Measurements from ENCODE around the gene SELENON.
"Not testable (repeated sequence)": the region's sequence is repeated elsewhere in the genome, so short reads cannot be mapped to it uniquely, and the experiment has no call there.

The SELENON gene

DNA sequence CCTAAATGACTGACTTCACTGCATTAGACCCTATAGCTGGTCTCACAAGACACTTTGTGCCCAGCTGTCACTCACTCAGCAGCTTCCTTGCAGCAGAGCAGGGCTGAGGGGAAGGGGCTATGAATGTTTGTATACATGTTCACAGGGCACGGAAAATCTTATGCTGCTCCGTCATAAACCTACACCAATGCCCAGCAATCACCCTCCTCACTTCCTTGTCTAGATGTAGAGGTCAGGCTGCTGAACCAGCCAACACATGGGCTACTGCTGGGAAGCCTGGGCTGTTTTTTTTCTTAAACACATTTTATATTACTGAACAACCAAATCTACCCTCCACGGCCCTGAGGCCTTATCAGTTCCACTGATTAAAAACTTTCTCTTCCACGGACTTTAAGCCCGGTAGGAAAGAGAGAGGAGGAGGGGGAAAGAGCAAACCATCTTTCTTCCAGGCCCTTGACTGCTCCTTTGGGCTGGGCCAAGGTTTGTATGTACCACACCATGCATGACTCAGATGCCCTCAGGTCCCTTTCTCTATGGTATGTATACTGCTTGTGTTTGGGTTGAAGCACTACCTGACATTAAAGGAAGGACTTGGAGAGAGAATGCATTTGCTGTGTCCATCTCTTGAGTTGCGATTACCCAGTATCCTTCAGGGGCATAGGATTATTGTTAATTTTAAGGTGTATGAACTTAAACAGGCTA lies 32.5 kb downstream of the SELENON start:
- DNase-seq = no peak

DNA sequence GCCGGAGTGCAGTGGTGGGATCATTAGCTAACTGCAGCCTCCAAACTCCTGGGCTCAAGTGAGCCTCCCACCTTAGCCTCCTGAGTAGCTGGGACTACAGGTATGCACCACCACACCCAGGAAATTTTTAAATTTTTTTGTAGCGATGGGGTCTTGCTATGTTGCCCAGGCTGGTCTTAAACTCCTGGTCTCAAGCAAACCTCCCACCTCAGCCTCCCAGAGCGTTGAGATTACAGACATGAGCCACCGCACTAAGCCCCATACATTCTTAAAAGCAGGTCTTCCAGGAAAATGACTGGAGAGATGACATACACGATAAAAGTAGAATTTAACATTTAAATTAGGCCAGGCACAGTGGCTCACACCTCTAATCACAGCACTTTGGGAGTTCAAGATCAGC lies 33.2 kb downstream of the SELENON start:
- no peak for DNase-seq

DNA sequence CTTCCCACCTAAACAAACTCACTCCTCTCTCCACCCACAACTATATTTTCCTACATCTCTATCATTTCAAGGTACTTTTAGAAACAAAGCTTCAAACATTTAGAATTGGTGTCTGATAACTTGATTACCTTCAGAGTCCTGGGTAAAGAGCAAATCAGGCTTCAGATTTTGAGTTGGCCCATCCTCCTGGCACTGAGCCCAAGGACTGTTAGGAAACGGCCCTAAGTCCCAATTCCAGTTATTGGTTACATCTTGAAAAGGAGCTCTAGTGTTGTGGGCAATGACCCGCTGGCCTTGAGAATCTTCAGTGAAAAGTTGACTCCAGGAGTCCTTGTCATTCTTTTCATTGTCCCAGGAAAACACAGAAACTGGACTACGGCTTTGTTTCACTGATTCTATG lies 34.9 kb downstream of the SELENON start:
- DNase-seq = no peak

DNA sequence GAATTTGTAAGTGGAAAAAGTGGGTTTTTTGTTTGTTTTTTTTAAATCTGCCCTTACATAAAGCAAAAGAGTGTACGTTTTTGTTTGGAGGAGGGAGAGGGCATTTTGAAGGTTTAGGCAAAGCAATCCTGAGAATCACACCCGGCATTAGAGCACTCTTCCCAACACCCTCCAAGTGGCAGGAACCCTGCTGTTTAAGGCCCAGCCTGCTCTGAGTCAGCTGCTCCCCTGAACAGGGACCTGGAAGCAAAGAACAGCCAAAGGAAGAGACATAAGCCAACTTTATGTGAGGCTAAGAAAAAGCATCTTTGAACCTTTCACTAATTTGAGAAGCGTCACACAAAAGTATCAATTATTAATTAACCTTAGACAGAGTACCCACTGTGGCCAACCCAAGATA lies 36.7 kb downstream of the SELENON start:
- DNase-seq = no peak

DNA sequence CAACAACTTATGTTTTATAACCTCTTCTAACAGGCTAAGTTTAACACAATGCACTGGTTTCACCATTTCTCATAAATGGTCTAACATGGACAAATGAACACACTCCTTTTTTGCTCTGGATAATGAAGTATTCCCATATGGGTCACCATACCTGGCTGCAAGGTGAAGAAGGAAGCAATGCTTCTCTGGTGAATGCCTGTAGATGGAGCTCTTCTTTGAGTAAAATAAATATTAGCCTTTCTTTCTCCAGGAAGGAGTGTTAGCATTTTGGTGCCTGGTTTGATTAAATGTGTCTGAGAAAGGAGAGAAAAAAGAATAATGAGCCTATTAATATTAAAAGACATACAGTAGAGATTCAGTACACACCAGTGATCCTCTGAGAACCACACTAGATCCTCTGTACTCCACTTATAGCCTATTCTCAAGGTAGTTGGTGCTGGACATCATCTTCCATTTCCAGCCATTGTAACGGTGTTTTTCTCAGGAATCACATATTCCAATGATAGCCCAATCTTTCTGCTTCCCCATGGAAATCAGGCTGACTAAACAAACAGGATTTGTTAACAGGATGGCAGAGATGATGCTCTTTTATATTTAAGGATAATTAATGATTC lies 37.4 kb downstream of the SELENON start:
- DNase-seq = no peak

DNA sequence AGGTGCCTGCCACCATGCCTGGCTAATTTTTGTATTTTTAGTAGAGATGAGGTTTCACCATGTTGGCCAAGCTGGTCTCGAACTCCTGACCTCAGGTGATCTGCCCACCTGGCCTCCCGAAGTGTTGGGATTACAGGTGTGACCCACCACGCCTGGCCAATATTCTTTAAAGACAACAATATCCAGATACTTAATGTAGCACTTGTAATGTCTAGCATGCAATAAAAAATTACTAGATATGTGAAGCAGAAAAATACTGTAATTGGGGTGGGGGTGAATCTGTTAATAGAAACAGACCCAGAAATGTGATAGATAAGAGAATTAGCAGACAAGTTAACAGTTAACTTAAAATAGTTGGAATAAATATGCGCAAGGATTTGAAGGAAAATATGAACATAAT lies 39.8 kb downstream of the SELENON start:
- DNase-seq = not testable (repeated sequence)

DNA sequence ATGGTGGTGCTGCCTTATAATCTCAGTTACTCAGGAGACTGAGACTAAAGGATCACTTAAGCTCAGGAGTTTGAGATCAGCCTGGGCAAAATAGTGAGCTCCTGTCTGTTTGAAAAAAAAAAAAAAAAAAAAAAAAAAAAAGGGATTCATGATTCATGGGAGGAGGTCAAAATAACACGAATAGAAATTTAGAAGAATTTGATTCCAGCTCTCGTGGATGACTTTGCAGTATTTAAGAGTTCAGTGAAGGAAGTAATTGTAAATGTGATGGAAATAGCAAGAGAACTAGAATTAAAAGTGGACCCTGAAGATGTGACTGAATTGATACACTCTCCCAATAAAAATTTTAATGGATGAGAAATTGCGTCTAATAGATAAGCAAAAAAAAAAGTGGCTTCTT lies 43.5 kb downstream of the SELENON start:
- DNase-seq = no peak

DNA sequence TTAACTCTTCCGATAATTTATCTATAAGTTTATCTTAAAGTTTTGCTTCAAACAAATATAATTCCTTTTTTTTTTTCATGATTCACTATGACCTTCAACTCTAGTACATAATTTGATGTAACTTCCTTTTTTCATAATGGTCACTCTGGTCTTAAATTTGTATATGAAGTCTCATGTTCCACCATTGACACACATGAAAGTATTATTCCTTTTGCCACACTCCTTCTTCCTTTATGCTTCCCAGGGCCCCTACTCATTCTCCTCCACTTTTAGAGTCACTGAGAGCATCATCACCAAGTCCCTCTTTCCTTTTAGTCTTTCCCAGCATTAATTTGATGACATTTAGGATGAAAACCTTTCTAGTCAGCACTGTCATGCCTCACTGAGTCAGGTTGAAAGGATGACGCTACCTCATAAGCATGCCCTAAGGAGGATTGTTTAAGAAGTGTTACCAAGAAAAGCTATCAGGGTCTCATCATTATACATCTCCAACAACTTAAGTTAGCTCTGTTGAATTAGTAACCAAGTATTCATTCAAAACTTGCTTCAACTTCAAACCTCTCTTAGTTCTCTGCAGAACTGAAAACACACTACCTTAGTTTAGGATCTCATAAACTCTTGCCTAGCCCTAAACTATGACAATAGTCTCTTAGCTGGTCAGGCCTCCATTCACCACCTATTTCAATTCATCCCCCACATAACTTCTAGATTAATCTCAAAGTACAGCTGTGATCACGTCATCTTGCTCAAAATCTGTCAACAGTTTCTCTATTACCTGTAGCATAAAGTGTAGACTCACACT lies 44.7 kb downstream of the SELENON start:
- peak; percentile 13 to 52 (median 51) for DNase-seq

DNA sequence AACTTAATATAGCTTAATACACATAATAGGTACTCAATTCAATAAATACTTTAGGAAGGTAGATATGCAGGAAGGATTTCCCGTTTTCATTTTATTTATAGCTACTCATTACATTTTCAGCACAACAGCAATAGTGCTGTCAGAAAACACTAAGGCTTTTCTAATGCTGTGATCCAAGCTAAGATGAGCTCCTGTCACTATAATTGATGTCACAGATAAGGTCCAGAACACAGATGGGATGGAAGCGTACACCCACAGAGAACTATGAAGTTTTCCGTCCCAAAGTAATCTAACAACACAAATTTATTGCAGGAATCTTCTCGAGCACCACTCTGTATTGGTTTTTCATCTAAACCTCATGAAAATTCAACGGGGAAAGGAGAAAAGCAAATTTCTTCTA lies 45.7 kb downstream of the SELENON start:
- DNase-seq = no peak

DNA sequence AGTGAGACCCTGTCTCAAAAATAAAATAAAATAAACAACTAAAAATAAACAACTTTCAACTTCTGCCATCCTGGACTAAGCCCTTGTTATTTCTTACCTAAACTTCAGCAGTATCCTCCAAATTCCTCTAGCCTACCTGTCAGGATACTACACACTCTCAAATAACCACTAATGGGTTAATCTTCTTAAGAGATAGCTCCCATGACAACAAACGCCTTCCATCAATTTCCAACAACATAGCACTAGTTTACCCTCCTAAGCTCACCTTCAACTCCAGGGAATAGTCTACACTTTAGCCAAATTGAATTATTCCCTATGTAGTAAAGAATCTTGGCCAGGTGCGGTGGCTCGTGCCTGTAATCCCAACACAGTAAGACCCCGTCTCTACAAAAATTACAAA lies 47.9 kb downstream of the SELENON start:
- no peak for DNase-seq

DNA sequence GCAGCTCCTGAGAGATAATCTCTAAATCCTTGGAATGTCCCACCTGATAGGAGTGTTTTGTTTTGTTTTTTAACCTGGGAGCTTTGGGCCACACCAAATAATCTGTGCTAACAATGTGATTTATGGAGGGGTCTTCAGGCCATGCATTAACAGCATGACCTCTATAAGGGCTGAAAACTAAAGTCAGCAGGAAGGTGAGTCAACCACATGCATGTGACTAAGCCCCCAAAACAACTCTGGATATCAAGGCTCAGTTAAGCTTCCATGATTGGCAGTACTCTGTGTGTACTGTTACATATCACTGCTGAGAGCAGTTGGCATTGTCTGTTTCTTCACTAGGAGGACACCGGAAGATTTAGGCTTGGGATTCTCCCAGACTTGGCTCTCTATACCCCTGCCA lies 48.5 kb downstream of the SELENON start:
- no peak for DNase-seq

DNA sequence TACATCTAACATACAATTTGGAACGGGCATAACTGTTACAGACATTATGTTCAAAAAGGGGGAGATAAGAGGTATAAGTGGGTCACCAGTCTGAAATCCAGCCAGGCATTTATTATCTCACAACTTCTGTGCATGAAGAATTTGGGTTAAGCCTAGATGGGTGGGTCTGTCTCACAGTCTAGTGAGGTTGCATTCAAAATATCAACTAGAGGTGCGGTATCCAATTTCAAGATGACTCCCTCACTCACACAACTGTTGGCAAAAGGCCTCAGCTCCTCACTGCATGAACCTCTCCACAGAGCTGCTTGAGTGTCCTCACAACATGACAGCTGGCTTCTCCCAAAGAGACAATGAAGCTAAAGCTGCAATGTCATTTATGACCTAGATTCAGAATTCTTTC lies 54.6 kb downstream of the SELENON start:
- DNase-seq = no peak

DNA sequence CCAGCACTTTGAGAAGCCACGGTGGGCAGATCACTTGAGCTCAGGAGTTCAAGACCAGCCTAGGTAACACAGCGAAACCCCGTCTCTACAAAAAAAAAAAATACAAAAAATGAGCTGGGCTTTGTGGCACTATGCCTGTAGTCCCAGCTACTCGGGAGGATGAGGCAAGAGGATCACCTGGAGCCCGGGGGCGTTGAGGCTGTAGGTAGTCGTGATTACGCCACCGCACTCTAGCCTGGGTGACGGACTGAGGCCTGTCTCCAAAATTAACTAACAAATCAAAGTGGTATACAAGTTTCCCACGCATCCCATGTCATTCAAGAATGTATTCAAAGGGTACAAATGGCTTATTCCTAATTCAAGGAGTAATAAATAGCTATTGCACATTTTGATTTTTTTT lies 56.9 kb downstream of the SELENON start:
- no peak for DNase-seq

DNA sequence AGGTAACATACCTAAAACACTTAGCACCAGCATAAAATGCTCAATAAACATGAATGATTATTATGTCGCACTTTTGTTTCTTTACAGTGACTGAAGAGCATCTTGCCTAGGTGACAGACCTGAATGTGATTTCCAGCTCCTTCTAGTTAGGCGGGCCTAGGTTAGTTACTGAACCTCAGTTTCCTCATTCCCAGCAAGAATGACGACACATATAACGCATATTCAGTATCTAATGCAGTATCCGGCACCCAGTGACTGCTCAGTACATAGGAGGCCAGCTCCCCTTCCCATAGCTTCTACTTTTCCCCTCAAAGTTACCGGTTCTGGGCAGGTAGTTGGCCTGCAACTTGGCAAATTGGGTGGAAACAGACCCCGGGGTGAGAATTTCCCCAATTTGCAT lies 58.5 kb downstream of the SELENON start:
- DNase-seq = peak in 1 of 3 donors; percentile 35

DNA sequence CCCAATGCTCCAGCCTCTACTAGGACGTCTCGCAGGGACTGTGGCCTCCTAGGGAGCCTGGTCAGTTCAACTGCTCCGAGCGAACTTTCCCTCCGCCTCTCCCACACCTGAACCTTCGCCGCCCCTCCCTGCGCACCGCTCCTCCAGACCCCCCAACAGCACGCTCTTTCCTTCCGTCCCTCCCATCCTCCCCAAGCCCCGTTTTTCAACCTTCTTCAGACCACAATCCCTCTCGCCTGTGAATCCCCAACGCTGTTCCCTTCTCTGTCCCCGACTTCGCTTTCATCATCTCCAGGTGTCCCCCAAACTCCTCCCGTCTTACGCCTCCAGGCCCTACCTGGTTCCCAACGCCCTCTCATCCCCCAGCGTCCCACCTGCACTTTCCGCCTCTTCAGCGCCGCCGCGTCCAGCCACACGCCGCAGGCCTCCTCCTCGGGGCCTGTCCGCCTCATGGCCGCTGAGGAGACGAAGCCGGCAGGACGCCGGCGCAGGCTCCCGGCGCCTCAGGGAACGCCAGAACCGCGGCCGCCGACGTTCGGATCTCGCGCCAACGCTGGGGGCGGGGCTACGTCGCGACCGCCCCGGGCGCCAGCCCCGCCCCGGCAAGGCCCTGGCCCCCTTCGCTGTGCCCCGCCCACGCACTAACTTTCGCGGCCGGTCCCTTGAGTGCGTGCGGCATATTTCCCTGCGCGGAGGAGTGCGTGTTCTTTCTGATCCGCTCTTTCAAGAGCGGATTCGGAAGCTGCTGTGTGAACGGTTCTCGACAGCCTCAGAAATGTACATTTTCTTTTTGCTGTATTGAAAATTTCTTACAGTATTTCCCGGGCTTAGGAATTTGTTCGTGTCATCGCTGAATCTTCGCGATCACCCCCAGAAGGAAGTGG lies 59.2 kb downstream of the SELENON start, which contains the start of gene AUNIP:
AUNIP (minus strand) TSS at position 552 of the 884 bp plus-strand sequence; CDS start at position 452, 100 bp downstream.
- peak; percentile 96 to 99 (median 99) for DNase-seq

DNA sequence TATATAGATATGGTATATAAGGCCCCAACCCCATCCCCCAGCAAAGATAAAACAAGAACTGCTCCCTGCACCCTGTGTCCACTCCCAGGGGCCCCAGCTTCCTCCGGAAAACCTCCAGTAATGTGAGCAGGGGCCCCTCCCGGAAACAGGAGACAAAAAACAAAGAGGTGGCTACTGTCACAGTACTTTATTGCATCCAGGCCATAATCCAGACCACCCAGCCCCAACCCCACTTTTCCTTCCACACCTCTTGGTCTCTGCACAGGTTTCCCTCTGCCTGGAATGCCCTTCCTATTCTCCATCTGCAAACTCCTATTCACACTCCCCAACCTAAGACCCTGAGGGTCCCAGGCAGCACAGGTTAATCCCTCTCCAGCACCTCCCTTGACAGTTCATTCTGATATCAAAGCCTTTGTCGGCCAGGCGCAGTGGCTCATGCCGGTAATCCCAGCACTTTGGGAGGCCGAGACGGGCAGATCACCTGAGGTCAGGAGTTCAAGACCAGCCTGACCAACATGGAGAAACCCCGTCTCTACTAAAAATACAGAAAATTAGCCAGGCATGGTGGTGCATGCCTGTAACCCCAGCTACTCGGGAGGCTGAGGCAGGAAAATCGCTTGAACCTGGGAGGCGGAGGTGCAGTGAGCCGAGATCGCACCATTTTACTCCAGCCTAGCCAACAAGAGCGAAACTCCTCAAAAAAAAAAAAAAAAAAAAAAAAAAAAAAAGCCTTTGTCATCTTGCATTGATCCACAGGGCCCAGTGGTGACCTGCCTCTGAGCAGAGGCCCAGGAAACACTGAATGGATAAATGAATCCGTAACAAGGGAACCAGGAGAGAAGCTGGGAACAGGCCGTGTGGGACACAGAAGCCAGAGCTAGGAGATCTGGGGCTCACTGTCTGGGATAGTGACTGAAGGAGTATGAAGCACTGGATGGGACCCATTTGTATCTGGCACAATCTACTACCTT lies 61.6 kb downstream of the SELENON start:
- peak in 1 of 3 donors; percentile 32 for DNase-seq

DNA sequence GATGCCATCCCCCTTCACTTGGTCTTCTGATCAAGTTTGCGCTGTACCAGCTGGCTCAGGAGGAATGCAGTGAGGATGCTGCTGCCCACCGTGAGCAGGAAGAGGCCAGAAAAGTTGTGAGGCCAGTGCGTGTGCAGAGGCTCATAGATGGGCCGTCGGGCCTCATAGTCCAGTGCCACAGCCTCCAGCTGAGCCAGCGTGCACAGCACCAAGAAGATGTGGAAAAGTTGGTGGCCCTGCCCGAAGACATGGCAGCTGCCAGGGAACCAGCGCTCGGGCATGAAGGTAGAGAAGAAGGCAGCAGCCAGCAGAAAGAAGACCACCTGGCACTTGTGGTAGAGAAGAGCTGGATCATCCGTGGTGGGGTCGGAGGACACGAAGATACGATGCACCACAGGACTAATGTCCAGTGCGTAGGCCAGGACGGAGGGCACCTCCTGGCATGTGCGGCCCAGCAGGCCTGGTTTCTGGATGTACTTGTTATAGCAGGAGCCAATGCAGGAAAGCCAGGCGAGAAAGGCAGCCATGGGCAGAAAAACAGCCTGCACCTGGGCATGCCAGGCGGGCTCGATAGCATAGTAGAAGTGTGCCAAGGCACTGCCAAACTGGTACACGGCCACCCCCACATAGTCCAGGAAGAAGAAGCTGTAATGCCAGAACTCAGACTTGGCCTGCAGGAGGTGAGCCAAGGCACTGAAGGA lies 62.9 kb downstream of the SELENON start:
- DNase-seq = no peak

DNA sequence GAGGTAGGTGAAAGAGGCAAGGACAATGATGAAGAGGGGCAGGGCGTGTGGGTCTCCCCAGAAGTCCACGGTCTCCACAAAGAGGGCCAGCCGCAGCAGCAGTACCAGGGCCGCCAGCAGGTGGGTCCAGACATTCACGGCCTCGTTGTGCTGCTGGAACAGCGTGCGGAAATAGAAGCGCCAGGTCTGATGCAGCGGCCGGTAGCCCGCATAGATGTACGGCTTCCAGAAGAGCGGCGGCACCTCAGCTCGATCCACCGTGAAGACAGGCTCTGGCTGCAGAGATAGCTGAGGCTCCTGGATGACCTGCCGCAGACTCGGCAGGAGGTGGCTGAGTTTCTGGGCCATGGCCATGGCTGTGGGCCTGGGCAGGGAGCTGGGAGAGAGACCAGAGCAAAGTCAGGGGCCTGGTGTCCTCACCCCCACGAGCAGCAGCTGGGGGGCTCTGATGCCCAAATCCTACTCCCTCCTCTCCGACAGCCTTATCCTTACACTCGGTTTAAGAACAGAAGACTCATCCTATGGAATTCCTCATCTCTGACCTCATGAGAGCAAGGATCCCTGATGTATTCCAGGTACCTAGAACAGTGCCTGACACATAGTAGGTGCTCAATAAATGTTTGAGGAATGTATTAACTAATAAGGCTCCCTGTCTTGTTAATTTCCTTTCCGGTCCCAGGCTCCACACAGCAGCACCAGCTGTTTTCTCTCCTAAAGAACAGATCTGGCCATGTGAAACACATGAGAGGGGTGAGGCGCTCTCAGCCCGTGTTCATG lies 63.7 kb downstream of the SELENON start:
- no peak for DNase-seq

DNA sequence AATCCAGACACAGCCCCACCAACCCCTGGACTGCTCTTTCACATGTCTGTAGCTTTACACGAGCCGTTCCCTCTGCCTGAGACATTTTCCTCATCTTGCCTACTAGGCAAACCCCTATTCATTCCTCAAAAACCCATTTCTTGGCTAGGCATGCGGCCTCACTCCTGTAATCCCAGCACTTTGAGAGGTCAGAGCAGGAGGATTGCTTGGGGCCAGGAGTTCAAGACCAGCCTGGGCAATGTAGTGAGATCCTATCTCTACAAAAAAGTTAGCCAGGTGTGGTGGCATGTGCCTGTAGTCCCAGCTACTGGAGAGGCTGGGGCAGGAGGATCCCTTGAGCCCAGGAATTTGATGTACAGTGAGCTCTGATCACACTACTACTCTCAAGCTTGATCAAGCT lies 64.4 kb downstream of the SELENON start:
- no peak for DNase-seq

DNA sequence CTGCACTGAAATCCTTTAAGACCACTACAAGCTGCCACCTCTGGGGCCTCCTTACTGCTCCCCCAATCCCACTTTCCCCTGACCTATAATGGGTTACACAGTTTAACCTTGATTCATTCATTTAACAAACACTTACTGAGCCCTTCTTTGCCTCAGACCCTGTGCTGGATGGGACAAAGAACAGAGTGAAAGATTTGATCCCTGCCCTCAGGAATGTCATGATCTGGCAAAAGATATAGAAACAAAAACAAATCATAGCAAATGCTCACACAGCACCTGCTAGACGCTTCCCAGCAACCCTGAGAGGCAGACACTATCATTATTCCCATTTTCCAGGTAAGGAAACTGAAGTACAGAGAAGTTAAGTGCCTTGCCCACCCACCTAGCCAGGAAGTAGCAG lies 66.3 kb downstream of the SELENON start:
- DNase-seq = no peak

Data from suppressor macrophage treated with lipopolysaccharide for 1 hour (primary cell).